HG02981 (cell line): ENCODE results near the gene RBFOX1.

ENCODE experiments used
- ATAC-seq: cut with Tn5 transposase; IDR thresholded peaks from one replicate; pipeline ENCODE4 v1.9.1; 2021; ENCODE audit warnings: mild to moderate bottlenecking, moderate library complexity; ENCODE audit not compliant: unreplicated experiment

The RBFOX1 gene

GRCh38 chr16:7404217-7404616, 71.6 kb downstream of the RBFOX1 start:
- no peak for ATAC-seq

- ATAC-seq: no peak
These were observed 72.5 kb downstream of the RBFOX1 start for GRCh38 chr16:7405166-7405565.

- no peak for ATAC-seq
These were observed 76.2 kb downstream of the RBFOX1 start for GRCh38 chr16:7408700-7409365.

GRCh38 chr16:7419441-7419840, 86.8 kb downstream of the RBFOX1 start:
- ATAC-seq: no peak

GRCh38 chr16:7420079-7420478, 87.4 kb downstream of the RBFOX1 start:
- no peak for ATAC-seq

- no peak for ATAC-seq
These were observed 88.2 kb downstream of the RBFOX1 start for GRCh38 chr16:7420843-7421242.

GRCh38 chr16:7421578-7421977, 88.9 kb downstream of the RBFOX1 start:
- ATAC-seq: no peak

- ATAC-seq: no peak
These were observed 89.6 kb downstream of the RBFOX1 start for GRCh38 chr16:7422036-7422888.

- no peak for ATAC-seq
These were observed 90.9 kb downstream of the RBFOX1 start for GRCh38 chr16:7423434-7424044.

GRCh38 chr16:7426161-7426560, 93.5 kb downstream of the RBFOX1 start:
- no peak for ATAC-seq

GRCh38 chr16:7431723-7432122, 99.1 kb downstream of the RBFOX1 start:
- no peak for ATAC-seq

- no peak for ATAC-seq
These were observed 103.7 kb downstream of the RBFOX1 start for GRCh38 chr16:7436306-7436705.

GRCh38 chr16:7437135-7437804, 104.6 kb downstream of the RBFOX1 start:
- ATAC-seq: no peak

- no peak for ATAC-seq
These were observed 105.2 kb downstream of the RBFOX1 start for GRCh38 chr16:7437843-7438242.

- no peak for ATAC-seq
These were observed 106.0 kb downstream of the RBFOX1 start for GRCh38 chr16:7438601-7439000.

GRCh38 chr16:7439518-7439917, 106.9 kb downstream of the RBFOX1 start:
- no peak for ATAC-seq

GRCh38 chr16:7440886-7441400, 108.3 kb downstream of the RBFOX1 start:
- no peak for ATAC-seq

- no peak for ATAC-seq
These were observed 109.4 kb downstream of the RBFOX1 start for GRCh38 chr16:7442050-7442449.

GRCh38 chr16:7443142-7443541, 110.5 kb downstream of the RBFOX1 start:
- no peak for ATAC-seq

- ATAC-seq: no peak
These were observed 111.2 kb downstream of the RBFOX1 start for GRCh38 chr16:7443648-7444365.
